GM23338 (cell line): ENCODE results near the gene CYP20A1. TPM values are rescaled to one million over a fixed set of nuclear protein-coding genes. Genes with fewer than 3 reads are reported as not detected.

Source experiments
- ATAC-seq: fragments of 200-7000 bp; cut with Tn5 transposase; 3 replicates; pipeline ENCODE4 v1.9.1; 2020
- DNase-seq: peaks from one replicate; pipeline ENCODE4 v3.0.0-alpha.2; 2015; ENCODE audit warnings: low spot score
- H2AFZ ChIP-seq: fragments of 200-600 bp; sonication (generic); 2 replicates; pipeline ENCODE4 v1.8.0; 2016; ENCODE audit warnings: antibody characterized with exemption, mild to moderate bottlenecking, moderate library complexity
- H3F3A ChIP-seq: fragments of 200-600 bp; sonication (generic); replicated peaks from 2 replicates; pipeline ENCODE4 v1.8.0; 2017; ENCODE audit warnings: antibody characterized with exemption, mixed run types, low read depth
- H3K27ac ChIP-seq: fragments of 200-600 bp; sonication (generic); 2 replicates; pipeline ENCODE4 v1.6.1; 2016; ENCODE audit warnings: low read depth
- H3K27me3 ChIP-seq: fragments of 200-600 bp; sonication (generic); 2 replicates; pipeline ENCODE4 v1.8.0; 2016; ENCODE audit warnings: mild to moderate bottlenecking, mixed run types, moderate library complexity; ENCODE audit not compliant: insufficient read depth
- H3K36me3 ChIP-seq: fragments of 200-600 bp; sonication (generic); 2 replicates; pipeline ENCODE4 v1.8.0; 2016; ENCODE audit warnings: mild to moderate bottlenecking; ENCODE audit not compliant: insufficient read depth
- H3K4me1 ChIP-seq: fragments of 200-600 bp; sonication (generic); 2 replicates; pipeline ENCODE4 v1.8.0; 2016; ENCODE audit warnings: mild to moderate bottlenecking, moderate library complexity; ENCODE audit not compliant: insufficient read depth
- H3K4me2 ChIP-seq: fragments of 200-600 bp; sonication (generic); 2 replicates; pipeline ENCODE4 v1.7.1; 2017; ENCODE audit warnings: mixed run types
- H3K4me3 ChIP-seq: fragments of 200-600 bp; sonication (generic); 2 replicates; pipeline ENCODE4 v1.6.1; 2016; ENCODE audit warnings: mixed run types
- H3K79me2 ChIP-seq: fragments of 200-600 bp; sonication (generic); replicated peaks from 2 replicates; pipeline ENCODE4 v1.8.0; 2017; ENCODE audit warnings: mild to moderate bottlenecking; ENCODE audit not compliant: insufficient read depth
- H3K9me2 ChIP-seq: fragments of 200-600 bp; sonication (generic); 2 replicates; pipeline ENCODE4 v1.8.0; 2017; ENCODE audit not compliant: insufficient read depth
- H4K20me1 ChIP-seq: fragments of 200-600 bp; sonication (generic); replicated peaks from 2 replicates; pipeline ENCODE4 v1.8.0; 2017; ENCODE audit warnings: mild to moderate bottlenecking; ENCODE audit not compliant: insufficient read depth
- H3K27ac Mint-ChIP-seq: 2 replicates; pipeline ENCODE4 v1.8.0; 2020; ENCODE audit warnings: inconsistent platforms, mild to moderate bottlenecking, moderate library complexity, mixed read lengths
- H3K27me3 Mint-ChIP-seq: 3 replicates; pipeline ENCODE4 v1.8.0; 2022; ENCODE audit warnings: low read depth, mild to moderate bottlenecking, moderate library complexity, mixed read lengths, inconsistent platforms; ENCODE audit not compliant: insufficient read depth, poor library complexity
- H3K36me3 Mint-ChIP-seq: 3 replicates; pipeline ENCODE4 v1.8.0; 2021; ENCODE audit warnings: low read depth, mild to moderate bottlenecking, inconsistent platforms, moderate library complexity, mixed read lengths
- H3K4me1 Mint-ChIP-seq: 3 replicates; pipeline ENCODE4 v1.8.0; 2020; ENCODE audit warnings: mild to moderate bottlenecking, inconsistent platforms, mixed read lengths
- H3K4me3 Mint-ChIP-seq: 3 replicates; pipeline ENCODE4 v1.8.0; 2021; ENCODE audit warnings: moderate library complexity, mild to moderate bottlenecking, inconsistent platforms, mixed read lengths
- H3K9me3 Mint-ChIP-seq: 3 replicates; pipeline ENCODE4 v1.8.0; 2020; ENCODE audit warnings: moderate library complexity, mild to moderate bottlenecking, inconsistent platforms, mixed read lengths
- EZH2 ChIP-seq: fragments of 200-600 bp; sonication (generic); IDR thresholded peaks from one replicate; pipeline ENCODE4 v1.8.0; 2017; ENCODE audit warnings: antibody characterized with exemption, mild to moderate bottlenecking, low read depth; ENCODE audit not compliant: unreplicated experiment
- JUNB ChIP-seq: IDR thresholded peaks from one replicate; pipeline ENCODE4 v1.6.1; 2016; ENCODE audit warnings: antibody characterized with exemption; ENCODE audit not compliant: unreplicated experiment
- STAT1 ChIP-seq: IDR thresholded peaks from one replicate; pipeline ENCODE4 v1.6.1; 2016; ENCODE audit warnings: antibody characterized with exemption; ENCODE audit not compliant: unreplicated experiment
- ZNF331 ChIP-seq: fragments of 250-450 bp; sonication (Bioruptor Pico); IDR thresholded peaks from 2 replicates; pipeline ENCODE4 v1.5.0; 2020; ENCODE audit warnings: low read depth, mild to moderate bottlenecking, moderate library complexity
- polyA plus RNA-seq: library from polyadenylated mRNA; unstranded; fragments of >200 nt; fragmentation: Nextera tagmentation; extraction: Ambion mirVana; gene quantifications from 2 replicates; pipeline ENCODE4 v1.2.1, GENCODE V29; 2016
- total RNA-seq: library from RNA; depleted of rRNA; stranded (reverse); fragments of >200 nt; shearing (Covaris generic); gene quantifications from 2 replicates; pipeline ENCODE4 v1.2.3, GENCODE V29; 2014
- TF ChIP-seq, protein P1 (sequence below), 2 experiments: fragments of 200-600 bp in 1 of 2; sonication (generic) in 1 of 2; conservative IDR thresholded peaks; 2 replicates each; pipeline versions ENCODE4 v1.5.1 to v1.6.1; 2016 to 2017; ENCODE audit warnings: antibody characterized with exemption in 2 of 2, low read depth in 2 of 2, mild to moderate bottlenecking in 2 of 2, moderate library complexity in 1 of 2
- TF ChIP-seq, protein P2 (sequence below): IDR thresholded peaks from one replicate; pipeline ENCODE4 v1.6.1; 2018; ENCODE audit warnings: antibody characterized with exemption; ENCODE audit not compliant: unreplicated experiment
- TF ChIP-seq, protein P3 (sequence below): fragments of 250-450 bp; sonication (Bioruptor Pico); IDR thresholded peaks from 2 replicates; pipeline ENCODE4 v1.5.0; 2020; ENCODE audit warnings: mild to moderate bottlenecking, moderate library complexity

The CYP20A1 gene
- total and polyA plus RNA-seq, 2 experiments from 2014 or later, result 17.0 to 21.0 TPM

DNA sequence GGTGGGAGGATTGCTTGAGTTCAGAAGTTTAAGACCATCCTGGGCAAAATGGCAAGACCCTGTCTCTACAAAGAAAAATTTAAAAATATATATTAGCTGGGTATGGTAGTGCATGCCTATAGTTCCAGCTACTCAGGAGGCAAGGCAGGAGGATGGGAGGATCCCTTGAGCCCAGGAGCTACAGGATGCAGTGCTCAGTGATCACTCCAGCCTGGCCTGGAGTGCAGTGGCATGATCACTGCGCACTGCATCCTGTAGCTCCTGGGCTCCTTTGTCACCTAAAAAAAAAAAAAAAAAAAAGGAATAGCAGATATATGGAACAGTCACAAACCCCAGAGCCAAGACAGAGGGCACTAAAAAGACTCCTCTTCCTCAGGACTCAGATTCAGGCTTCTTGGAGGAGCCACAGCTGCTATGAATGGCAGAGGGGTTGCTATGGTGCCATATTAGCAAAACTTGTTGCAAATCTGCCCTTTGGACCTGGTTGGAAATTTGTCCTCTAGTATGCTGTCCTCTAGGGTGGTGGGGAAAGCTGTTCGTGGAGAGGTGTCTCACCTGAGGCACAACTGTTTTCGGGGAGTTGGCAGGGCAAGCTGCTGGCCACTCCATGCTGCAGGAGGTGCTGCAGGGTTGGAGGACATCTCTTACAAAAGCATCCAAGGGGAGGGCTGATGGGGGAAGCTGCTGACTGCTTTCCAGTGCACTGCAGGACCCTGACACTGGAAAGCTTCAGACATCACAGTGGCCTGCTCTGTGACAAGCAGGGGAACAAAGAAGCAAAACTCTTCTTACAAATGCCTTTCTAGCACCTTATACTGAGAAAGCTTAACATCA lies 22.7 kb downstream of the CYP20A1 start:
- Histone ChIP-seq H3K4me3 (no peak overlapping the region), H2AFZ (no peak overlapping the region), H4K20me1 (no peaks in the 10 kb centered on the region), H3K4me2 (no peak overlapping the region), H3K27ac (no peak overlapping the region), H3K9me2 (no peaks in the 10 kb centered on the region), H3F3A (no peaks in the 10 kb centered on the region), H3K36me3 (peaks cover 4% of the 10 kb centered on the region; the same call in 1 of the 2 replicates), H3K79me2 (0 out of 2 replicates have a peak, but pooled peaks cover 4% of the 10 kb centered on the region), H3K27me3 (no peaks in the 10 kb centered on the region), H3K4me1 (peaks cover 7% of the 10 kb centered on the region; the same call in 1 of the 2 replicates)
- ATAC-seq (peak; percentile 71), DNase-seq (peak; percentile 38)
- Mint-ChIP-seq H3K27ac (no peak overlapping the region), H3K36me3 (peaks cover 21% of the 10 kb centered on the region; the same call in 2 of the 3 replicates), H3K9me3 (no peaks in the 10 kb centered on the region), H3K4me1 (peaks cover 11% of the 10 kb centered on the region; the same call in 2 of the 3 replicates), H3K4me3 (no peak overlapping the region), H3K27me3 (peaks cover 6% of the 10 kb centered on the region)
- TF ChIP-seq, protein P1, sequence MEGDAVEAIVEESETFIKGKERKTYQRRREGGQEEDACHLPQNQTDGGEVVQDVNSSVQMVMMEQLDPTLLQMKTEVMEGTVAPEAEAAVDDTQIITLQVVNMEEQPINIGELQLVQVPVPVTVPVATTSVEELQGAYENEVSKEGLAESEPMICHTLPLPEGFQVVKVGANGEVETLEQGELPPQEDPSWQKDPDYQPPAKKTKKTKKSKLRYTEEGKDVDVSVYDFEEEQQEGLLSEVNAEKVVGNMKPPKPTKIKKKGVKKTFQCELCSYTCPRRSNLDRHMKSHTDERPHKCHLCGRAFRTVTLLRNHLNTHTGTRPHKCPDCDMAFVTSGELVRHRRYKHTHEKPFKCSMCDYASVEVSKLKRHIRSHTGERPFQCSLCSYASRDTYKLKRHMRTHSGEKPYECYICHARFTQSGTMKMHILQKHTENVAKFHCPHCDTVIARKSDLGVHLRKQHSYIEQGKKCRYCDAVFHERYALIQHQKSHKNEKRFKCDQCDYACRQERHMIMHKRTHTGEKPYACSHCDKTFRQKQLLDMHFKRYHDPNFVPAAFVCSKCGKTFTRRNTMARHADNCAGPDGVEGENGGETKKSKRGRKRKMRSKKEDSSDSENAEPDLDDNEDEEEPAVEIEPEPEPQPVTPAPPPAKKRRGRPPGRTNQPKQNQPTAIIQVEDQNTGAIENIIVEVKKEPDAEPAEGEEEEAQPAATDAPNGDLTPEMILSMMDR (conservative IDR thresholded peaks at IDR 0.05; ENCODE audit: low read depth in 2 of 2), result peak in 1 of 2 experiments; percentile 52; a peak in 2 of 4 replicates
- TF ChIP-seq, protein P2, sequence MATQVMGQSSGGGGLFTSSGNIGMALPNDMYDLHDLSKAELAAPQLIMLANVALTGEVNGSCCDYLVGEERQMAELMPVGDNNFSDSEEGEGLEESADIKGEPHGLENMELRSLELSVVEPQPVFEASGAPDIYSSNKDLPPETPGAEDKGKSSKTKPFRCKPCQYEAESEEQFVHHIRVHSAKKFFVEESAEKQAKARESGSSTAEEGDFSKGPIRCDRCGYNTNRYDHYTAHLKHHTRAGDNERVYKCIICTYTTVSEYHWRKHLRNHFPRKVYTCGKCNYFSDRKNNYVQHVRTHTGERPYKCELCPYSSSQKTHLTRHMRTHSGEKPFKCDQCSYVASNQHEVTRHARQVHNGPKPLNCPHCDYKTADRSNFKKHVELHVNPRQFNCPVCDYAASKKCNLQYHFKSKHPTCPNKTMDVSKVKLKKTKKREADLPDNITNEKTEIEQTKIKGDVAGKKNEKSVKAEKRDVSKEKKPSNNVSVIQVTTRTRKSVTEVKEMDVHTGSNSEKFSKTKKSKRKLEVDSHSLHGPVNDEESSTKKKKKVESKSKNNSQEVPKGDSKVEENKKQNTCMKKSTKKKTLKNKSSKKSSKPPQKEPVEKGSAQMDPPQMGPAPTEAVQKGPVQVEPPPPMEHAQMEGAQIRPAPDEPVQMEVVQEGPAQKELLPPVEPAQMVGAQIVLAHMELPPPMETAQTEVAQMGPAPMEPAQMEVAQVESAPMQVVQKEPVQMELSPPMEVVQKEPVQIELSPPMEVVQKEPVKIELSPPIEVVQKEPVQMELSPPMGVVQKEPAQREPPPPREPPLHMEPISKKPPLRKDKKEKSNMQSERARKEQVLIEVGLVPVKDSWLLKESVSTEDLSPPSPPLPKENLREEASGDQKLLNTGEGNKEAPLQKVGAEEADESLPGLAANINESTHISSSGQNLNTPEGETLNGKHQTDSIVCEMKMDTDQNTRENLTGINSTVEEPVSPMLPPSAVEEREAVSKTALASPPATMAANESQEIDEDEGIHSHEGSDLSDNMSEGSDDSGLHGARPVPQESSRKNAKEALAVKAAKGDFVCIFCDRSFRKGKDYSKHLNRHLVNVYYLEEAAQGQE, result no peak
- TF ChIP-seq STAT1 (no peak), JUNB (no peak), ZNF331 (CRISPR knock-in tag) (no peak), EZH2 (no peak)
- TF ChIP-seq, protein P3, sequence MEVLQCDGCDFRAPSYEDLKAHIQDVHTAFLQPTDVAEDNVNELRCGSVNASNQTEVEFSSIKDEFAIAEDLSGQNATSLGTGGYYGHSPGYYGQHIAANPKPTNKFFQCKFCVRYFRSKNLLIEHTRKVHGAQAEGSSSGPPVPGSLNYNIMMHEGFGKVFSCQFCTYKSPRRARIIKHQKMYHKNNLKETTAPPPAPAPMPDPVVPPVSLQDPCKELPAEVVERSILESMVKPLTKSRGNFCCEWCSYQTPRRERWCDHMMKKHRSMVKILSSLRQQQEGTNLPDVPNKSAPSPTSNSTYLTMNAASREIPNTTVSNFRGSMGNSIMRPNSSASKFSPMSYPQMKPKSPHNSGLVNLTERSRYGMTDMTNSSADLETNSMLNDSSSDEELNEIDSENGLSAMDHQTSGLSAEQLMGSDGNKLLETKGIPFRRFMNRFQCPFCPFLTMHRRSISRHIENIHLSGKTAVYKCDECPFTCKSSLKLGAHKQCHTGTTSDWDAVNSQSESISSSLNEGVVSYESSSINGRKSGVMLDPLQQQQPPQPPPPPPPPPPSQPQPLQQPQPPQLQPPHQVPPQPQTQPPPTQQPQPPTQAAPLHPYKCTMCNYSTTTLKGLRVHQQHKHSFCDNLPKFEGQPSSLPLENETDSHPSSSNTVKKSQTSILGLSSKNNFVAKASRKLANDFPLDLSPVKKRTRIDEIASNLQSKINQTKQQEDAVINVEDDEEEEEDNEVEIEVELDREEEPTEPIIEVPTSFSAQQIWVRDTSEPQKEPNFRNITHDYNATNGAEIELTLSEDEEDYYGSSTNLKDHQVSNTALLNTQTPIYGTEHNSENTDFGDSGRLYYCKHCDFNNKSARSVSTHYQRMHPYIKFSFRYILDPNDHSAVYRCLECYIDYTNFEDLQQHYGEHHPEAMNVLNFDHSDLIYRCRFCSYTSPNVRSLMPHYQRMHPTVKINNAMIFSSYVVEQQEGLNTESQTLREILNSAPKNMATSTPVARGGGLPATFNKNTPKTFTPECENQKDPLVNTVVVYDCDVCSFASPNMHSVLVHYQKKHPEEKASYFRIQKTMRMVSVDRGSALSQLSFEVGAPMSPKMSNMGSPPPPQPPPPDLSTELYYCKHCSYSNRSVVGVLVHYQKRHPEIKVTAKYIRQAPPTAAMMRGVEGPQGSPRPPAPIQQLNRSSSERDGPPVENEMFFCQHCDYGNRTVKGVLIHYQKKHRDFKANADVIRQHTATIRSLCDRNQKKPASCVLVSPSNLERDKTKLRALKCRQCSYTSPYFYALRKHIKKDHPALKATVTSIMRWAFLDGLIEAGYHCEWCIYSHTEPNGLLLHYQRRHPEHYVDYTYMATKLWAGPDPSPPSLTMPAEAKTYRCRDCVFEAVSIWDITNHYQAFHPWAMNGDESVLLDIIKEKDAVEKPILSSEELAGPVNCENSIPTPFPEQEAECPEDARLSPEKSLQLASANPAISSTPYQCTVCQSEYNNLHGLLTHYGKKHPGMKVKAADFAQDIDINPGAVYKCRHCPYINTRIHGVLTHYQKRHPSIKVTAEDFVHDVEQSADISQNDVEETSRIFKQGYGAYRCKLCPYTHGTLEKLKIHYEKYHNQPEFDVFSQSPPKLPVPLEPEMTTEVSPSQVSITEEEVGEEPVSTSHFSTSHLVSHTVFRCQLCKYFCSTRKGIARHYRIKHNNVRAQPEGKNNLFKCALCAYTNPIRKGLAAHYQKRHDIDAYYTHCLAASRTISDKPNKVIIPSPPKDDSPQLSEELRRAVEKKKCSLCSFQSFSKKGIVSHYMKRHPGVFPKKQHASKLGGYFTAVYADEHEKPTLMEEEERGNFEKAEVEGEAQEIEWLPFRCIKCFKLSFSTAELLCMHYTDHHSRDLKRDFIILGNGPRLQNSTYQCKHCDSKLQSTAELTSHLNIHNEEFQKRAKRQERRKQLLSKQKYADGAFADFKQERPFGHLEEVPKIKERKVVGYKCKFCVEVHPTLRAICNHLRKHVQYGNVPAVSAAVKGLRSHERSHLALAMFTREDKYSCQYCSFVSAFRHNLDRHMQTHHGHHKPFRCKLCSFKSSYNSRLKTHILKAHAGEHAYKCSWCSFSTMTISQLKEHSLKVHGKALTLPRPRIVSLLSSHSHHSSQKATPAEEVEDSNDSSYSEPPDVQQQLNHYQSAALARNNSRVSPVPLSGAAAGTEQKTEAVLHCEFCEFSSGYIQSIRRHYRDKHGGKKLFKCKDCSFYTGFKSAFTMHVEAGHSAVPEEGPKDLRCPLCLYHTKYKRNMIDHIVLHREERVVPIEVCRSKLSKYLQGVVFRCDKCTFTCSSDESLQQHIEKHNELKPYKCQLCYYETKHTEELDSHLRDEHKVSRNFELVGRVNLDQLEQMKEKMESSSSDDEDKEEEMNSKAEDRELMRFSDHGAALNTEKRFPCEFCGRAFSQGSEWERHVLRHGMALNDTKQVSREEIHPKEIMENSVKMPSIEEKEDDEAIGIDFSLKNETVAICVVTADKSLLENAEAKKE (CRISPR knock-in tag), result no peak
